Jurkat, Clone E6-1 (cell line): Measurements from ENCODE around the gene SPTLC3.

Experiments used
- DNase-seq: peaks from one replicate; pipeline ENCODE4 v3.0.0-alpha.2; 2011; ENCODE audit warnings: low read depth, low spot score
- H3K4me3 ChIP-seq: 2 replicates; pipeline ENCODE4 v1.5.1; 2011; ENCODE audit warnings: mild to moderate bottlenecking, low read length, control low read depth, moderate library complexity

SPTLC3 gene

GRCh38 chr20:13158369-13158768 is 149.6 kb downstream of the SPTLC3 start:
- no peak for DNase-seq
- H3K4me3 ChIP-seq, result no peak overlapping the region

DNA sequence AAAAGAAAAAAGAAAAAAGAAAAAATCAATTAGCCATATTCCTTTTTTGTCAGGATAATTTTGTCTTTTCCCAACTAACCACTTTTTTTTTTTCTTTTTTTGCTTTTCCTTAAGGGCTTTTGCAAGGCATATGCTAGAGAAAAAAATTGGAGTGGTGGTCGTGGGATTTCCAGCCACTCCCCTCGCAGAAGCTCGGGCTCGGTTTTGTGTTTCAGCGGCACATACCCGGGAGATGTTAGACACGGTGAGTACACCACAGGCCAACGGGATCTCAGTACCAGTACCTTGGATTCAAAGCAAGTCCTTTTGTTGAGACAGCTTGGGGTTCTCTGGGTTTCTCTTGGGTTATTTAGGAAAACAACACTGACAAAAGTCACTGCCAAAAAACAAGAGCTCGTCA is 151.1 kb downstream of the SPTLC3 start:
- DNase-seq, result no peak
- H3K4me3 ChIP-seq, result no peak overlapping the region

GRCh38 chr20:13165203-13165602 is 156.4 kb downstream of the SPTLC3 start:
- H3K4me3 ChIP-seq, result no peak overlapping the region
- DNase-seq, result no peak

DNA sequence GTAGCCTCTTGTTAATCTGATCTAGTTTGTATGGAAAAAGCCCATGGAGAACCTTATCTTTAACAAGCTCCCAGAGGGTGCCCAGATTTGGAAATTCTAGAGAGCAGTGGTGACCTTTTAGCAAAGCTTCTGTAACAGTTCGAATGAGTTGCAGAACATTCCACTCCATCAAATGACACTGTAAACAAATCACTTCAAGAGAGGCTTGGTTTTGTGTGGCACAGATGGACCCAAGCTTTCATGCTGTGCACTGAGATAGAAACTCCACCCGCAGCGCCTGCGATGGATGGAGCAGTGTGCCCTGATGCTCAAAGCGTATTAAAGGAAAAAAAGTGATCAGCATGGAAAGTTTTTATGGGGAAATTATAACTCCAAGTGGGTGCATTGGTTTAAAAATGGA is 157.2 kb downstream of the SPTLC3 start:
- H3K4me3 ChIP-seq, result no peak overlapping the region
- no peak for DNase-seq

- no peak overlapping the region for H3K4me3 ChIP-seq
- no peak for DNase-seq
Measured at GRCh38 chr20:13166437-13166836, 157.7 kb downstream of the SPTLC3 start.

DNA sequence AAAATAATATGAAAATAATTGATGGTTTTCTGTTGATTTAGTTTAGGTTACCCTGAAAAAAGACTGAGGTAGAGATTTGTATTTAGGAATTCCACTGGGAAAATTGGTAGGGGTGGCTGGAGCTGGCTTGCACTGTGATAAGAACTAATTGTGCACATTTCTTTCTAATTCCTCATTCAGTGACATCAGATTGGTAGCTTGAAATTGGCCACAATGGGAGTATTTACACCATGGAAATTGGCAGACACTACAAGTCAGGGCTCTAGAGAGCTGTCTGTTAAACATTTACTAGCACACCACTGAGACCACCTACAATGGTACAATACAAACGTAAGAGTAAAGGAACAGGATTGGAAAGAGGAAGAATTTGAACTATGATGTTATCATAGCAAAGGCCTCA is 160.3 kb downstream of the SPTLC3 start:
- no peak for DNase-seq
- H3K4me3 ChIP-seq, result no peak overlapping the region

- no peak for DNase-seq
- H3K4me3 ChIP-seq, result no peak overlapping the region
Measured at GRCh38 chr20:13170771-13171170, 162.0 kb downstream of the SPTLC3 start.

DNA sequence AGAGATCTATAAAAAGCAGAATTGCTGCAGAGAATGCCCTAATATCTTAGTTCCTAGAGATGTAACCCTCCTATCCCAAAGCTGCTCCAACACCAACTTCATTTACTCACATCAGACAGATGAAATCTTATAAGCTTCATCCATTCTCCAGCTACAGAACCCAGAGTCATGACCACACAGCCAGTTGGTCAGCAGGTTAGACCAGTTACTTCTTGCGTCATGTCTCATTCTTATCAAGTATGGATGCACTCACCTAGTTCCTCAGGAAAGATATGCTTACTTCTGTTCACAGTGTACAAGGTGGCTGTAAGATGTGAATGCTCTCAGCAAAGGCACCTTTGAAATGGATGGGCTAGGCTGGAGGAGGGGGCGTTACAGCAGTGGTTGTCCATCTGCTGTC is 164.4 kb downstream of the SPTLC3 start:
- DNase-seq, result no peak
- no peak overlapping the region for H3K4me3 ChIP-seq

- no peak for DNase-seq
- H3K4me3 ChIP-seq, result no peak overlapping the region
Measured at GRCh38 chr20:13174402-13174801, 165.6 kb downstream of the SPTLC3 start.

DNA sequence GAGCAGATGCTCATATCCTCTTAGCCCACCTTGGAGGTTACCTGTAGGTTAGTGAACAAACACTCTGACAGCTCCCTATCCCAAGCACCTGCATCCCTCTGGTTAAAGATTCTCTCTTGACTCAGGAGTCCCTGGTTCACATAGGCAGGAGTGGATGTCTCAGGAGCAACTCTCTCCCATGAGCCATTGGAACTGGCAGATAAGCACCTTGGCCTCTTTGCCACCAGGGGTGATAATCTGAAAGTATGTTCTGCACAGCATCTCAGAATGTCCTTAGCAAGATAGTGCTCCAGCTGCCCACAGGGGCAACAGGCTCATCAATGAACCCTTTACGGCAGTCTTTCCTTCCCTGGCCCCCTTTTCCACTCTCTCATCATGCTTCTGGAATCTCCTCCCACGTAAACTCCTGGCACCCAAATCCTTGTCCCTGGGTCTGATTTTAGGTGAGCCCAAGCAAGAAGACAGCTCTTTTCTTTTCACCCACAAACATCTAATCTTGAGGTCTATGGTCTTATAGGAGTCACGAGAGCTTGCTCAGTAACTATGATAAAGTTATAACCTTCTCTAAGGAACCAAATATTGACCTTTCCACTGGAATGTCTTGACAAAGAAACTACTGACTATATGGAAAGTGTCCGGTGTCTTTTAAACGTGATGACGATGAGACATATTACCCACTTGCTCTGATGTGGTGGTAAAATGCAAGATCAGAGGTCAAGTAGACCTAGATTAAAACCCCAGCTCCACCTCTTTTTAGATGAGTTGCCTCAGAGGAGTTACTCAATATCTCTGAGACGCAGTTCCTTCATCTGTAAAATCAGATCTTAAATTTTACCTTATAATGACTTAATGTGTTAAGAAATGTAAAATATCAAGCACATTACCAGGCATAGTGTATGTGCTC is 172.5 kb downstream of the SPTLC3 start:
- no peak overlapping the region for H3K4me3 ChIP-seq
- DNase-seq, result no peak

DNA sequence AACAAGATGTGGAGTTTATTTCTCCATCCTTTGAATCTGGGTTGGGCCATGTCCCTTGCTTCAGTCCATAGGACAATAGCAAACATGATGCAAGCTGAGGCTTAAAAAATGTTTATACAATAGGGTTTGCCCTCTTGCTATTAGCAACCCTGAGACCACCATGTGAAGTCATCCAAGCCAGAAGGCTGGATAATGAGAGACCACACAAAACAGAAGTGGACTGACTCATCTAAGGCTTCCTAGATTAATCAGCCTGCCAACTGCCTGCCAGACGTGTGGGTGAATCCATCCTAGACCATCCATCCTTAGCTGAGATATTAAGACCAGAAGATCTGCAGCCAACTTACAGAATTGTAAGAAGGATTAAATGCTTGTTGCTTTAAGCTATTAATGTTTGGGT is 174.2 kb downstream of the SPTLC3 start:
- DNase-seq, result no peak
- H3K4me3 ChIP-seq, result no peak overlapping the region

DNA sequence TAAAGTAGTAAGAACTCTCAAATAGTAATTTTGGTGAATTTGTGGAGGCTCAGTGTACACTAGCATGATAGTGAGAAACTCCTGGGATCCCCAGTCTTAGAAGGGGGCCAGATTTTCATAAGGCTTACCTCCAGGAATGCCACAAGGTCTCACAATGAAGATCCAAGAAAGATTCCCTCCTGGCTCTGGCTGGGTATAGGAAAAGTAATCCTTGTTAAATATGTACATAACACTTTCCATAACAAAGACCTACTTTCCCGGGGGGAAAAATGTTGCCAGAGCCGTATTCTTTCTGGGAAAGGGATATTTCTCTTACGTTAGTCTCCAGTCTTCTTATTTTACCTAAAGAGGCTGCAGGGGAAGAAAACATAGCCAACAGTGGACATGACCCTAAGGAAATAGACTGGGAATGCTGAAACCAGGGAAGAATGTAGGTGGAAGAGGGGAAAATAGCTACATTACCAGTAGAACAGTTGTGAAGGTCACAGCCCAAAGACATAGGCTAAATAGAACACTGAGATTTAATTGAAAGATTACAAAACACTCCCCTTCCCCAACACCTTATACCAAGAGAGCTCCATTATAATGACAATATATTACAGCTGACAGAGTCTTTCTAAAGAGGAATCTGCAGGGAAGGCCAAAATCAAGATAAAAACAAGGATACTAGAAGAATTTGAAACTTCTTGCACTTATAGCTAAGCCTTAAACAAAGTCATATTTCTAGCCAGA is 177.4 kb downstream of the SPTLC3 start:
- H3K4me3 ChIP-seq, result no peak overlapping the region
- DNase-seq, result no peak

DNA sequence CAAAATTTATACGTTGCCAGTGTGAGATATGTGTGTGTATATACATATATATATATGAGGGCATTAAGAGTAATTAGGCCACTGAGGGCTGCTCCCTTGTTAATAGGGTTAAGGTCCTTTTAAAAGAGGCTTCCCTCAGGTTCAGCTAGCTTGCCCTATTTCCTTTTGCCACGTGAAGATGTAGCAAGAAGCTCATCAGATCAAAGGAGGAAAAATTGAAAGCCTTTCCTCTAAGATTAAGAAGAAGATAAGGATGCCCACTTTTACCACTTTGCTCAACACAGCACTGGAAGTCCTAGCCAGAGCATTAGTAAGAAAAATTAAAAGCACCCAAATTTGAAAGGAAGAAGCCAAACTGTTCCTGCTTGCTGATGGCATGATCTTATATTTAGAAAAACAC is 179.1 kb downstream of the SPTLC3 start:
- DNase-seq, result peak; percentile 4
- H3K4me3 ChIP-seq, result no peak overlapping the region

DNA sequence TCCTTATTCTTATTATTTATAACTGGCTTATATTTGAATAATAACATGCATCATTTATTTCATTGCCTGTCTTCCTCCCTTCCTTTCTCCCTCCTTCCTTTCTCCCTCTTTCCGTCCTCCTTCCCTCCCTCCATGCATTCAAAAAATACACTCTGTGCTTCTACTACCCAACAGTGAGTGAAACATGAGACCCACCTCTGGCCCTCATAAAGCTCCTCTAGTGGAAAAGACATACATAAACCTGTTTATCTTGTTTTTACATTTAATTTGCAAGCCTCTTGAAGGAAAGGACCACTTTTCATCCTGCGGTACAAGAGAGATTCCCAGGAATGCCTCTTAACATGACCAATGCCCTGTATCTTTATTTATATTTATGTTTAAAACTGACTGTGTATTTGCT is 190.5 kb downstream of the SPTLC3 start:
- no peak for DNase-seq
- H3K4me3 ChIP-seq, result no peak overlapping the region

- DNase-seq, result no peak
- no peak overlapping the region for H3K4me3 ChIP-seq
Measured at GRCh38 chr20:13200767-13201500, 192.2 kb downstream of the SPTLC3 start.

DNA sequence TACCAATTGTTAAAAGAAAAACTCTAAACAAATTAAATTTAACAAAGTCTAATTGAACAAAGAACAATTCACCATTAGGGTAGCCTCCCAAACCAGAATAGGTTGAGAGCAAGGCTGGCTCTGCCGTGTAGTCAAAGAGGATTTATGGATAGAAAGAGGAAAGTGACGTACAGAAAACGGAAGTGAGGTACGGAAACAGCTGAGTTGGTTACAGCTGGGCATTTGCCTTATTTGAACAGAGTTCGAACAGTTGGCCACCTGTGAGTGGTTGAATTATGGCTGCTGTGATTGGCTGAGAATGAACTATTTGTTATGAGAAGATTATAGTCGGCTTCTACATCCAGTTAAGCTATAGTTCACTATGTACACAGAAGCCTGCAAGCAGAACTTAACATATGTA is 193.8 kb downstream of the SPTLC3 start:
- H3K4me3 ChIP-seq, result no peak overlapping the region
- no peak for DNase-seq

DNA sequence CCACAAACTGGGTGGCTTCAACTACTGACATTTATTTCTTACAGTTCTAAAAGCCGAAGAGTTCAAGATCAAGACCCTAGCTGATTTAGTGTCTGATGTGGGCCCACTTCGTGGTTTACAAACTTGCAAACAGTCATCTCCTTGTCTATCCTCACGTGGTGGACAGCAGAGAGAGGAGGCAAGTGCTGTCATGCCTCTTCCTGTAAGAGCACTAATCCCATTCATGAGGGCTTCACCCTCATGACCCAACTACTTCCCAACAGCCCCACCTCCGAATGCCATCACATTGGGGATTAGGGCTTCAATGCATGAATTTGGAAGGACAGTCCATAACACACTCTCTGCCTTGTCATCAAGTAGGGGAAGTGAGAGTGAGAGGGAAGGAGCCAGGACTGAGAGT is 196.7 kb downstream of the SPTLC3 start:
- peak; percentile 31 for DNase-seq
- no peak overlapping the region for H3K4me3 ChIP-seq

DNA sequence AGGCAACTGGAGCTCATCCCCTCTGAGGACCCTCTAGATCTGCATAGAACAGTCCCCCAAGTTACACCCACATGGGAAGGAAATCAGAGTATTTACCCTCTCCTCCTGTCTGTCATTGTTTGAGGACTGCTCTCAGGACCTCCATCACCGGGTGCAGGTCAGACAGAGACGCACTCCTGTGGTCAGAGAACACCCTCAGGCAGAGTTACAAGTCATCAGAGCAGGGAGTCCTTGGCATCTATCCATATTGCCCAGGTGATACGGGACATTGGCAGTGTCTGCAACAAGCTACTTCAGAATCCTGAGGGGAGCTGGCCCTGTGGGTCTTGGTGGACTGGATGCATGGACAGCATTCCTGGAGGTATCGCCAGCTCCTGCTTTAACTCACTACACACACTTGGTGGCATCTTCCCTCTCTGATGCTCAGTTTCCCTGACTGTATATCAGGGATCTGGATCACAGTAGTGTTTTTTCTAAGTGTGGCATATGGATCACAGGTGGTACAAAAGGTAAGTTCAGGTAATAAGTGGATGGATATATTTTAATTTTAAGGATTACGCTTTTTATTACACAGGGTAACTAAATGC is 197.2 kb downstream of the SPTLC3 start:
- no peak for DNase-seq
- H3K4me3 ChIP-seq, result no peak overlapping the region

DNA sequence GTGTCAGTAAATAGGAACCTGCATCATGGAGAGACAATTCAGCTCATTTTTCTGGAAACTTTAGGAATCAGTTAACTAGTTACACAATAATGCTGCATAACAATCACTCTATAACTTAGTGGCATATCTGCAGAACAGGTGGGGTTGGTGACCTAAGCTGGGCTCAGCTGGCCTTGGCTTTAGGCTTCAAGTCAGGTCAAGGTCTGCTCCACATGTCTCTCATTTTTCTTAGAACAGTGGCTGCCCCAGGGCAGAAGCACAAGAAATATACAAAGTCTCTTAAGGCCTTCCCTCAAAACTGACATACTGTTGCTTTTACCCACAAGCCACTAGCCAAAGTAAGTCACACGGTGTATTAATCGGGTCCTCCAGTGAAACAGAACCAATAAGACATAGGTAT is 198.2 kb downstream of the SPTLC3 start:
- no peak overlapping the region for H3K4me3 ChIP-seq
- DNase-seq, result no peak
